Measurements from ENCODE around the gene PPP1R26.

DNA sequence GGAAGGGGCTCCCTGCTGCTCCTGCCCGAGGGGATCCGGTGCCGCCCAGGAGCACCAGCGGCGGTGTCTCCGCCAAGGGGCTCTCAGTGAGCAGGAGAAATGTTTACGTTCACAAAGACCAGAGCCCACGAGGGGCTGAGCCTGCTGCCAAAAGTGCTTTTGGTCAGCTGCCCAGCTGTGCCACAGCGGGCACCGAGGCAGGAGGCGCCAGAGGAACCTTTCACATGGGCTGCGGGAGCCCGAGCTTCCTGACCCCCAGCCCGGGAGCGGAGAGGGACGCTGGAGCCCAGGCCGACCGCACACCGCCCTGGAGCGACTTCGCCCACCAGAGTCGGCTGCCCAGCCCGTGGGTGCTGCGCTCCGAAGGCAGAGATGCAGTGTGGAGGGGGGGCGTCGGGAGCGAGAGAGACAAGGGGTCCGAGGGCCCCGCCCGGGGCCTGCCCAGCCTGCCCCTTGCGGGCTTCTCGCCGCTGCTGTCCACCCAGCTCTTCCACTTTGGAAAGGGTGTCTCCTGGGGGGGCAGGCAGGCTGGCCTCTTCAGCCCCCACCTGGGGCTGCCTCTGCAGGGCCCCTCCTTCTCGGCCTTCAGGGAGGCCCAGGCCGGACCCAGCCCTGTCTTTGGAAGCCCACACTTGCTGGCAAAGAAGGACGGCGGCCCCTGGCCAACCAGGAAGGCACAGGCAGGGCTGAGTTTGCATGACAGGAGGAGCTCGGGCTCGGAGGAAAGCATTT lies 7.9 kb downstream of the PPP1R26 start:
- TF ChIP-seq CTCF (IDR thresholded peaks at IDR 0.05): no peak
- no peak for TF ChIP-seq POLR2A (IDR thresholded peaks at IDR 0.05)

Data from esophagus squamous epithelium (tissue), 4 donors.